OCI-M2 (cell line): ENCODE data around the gene SRRM2.

ENCODE experiments used
- DNase-seq: peaks from one replicate; lab custom pipeline; 2025; ENCODE audit not compliant: unreplicated experiment; lab: John Stamatoyannopoulos, UW

The SRRM2 gene

GRCh38 chr16:2775765-2776499, 23.5 kb downstream of the SRRM2 start:
- no peak for DNase-seq

GRCh38 chr16:2776500-2777139, 24.2 kb downstream of the SRRM2 start:
- no peak for DNase-seq

- no peak for DNase-seq
Measured at GRCh38 chr16:2777231-2777902, 24.9 kb downstream of the SRRM2 start, which contains the start of gene ELOB. Gene ELOB, minus strand, starts transcription at chr16:2777280. Its CDS starts 41 bp downstream, at chr16:2777239.

GRCh38 chr16:2777903-2778629, 25.6 kb downstream of the SRRM2 start:
- no peak for DNase-seq

GRCh38 chr16:2778630-2778958, 26.2 kb downstream of the SRRM2 start:
- DNase-seq = no peak

GRCh38 chr16:2779151-2779920, 26.9 kb downstream of the SRRM2 start:
- no peak for DNase-seq

GRCh38 chr16:2779978-2780898, 27.8 kb downstream of the SRRM2 start:
- DNase-seq = no peak

GRCh38 chr16:2782583-2783351, 30.3 kb downstream of the SRRM2 start:
- DNase-seq = no peak

- no peak for DNase-seq
Measured at GRCh38 chr16:2783581-2784357, 31.3 kb downstream of the SRRM2 start.

GRCh38 chr16:2784358-2785100, 32.1 kb downstream of the SRRM2 start:
- no peak for DNase-seq

- DNase-seq = no peak
Measured at GRCh38 chr16:2785101-2785991, 32.9 kb downstream of the SRRM2 start.

- no peak for DNase-seq
Measured at GRCh38 chr16:2786061-2786825, 33.8 kb downstream of the SRRM2 start.

- DNase-seq = no peak
Measured at GRCh38 chr16:2786826-2787151, 34.4 kb downstream of the SRRM2 start.

- no peak for DNase-seq
Measured at GRCh38 chr16:2787406-2787805, 35.0 kb downstream of the SRRM2 start, which contains the start of gene PRSS33. Gene PRSS33, minus strand, starts transcription at chr16:2787560. Its CDS starts 1,013 bp downstream, at chr16:2786547.

- DNase-seq = no peak
Measured at GRCh38 chr16:2787961-2788360, 35.5 kb downstream of the SRRM2 start.

- DNase-seq = no peak
Measured at GRCh38 chr16:2790631-2791030, 38.2 kb downstream of the SRRM2 start.
